Right lobe of liver (tissue), 6 donors: ENCODE results near the gene RIGI. TPM values are rescaled to one million over a fixed set of nuclear protein-coding genes. Genes with fewer than 3 reads are reported as not detected.

Experiments
- ATAC-seq, 4 donors: fragments of 200-7000 bp; cut with Tn5 transposase; one replicate each; pipeline ENCODE4 v1.9.1; 2020; ENCODE audit warnings: mild to moderate bottlenecking in 4 of 4, moderate library complexity in 4 of 4
- DNase-seq, 3 donors: peaks; one replicate each; pipeline ENCODE4 v3.0.0-alpha.2; 2020
- H3K27ac ChIP-seq, 3 donors: fragments of 200-600 bp; one replicate each; pipeline ENCODE4 v1.8.0; 2022
- H3K27me3 ChIP-seq, 2 donors: fragments of 200-600 bp; one replicate each; pipeline ENCODE4 v1.8.0; 2022
- H3K36me3 ChIP-seq, 4 donors: fragments of 200-600 bp; sonication (generic) in 1 of 4; one replicate each; pipeline versions ENCODE4 v1.5.1 to v1.8.0; 2017 to 2022; ENCODE audit warnings: control low read depth in 1 of 4
- H3K4me1 ChIP-seq, 4 donors: fragments of 200-600 bp; sonication (generic) in 1 of 4; one replicate each; pipeline versions ENCODE4 v1.5.1 to v1.8.0; 2017 to 2022; ENCODE audit warnings: control low read depth in 1 of 4
- H3K4me3 ChIP-seq, 3 donors: fragments of 200-600 bp; one replicate each; pipeline ENCODE4 v1.8.0; 2022
- H3K9me3 ChIP-seq, 4 donors: fragments of 200-600 bp; sonication (generic) in 1 of 4; one replicate each; pipeline versions ENCODE4 v1.5.1 to v1.8.0; 2017 to 2022; ENCODE audit warnings: control low read depth in 1 of 4
- CTCF ChIP-seq, 4 donors: fragments of 200-600 bp in 3 of 4; fragments of 450-650 bp in 1 of 4; IDR thresholded peaks; one replicate each; pipeline versions ENCODE4 v1.5.1 to v1.8.0; 2016 to 2022; ENCODE audit warnings: antibody characterized with exemption in 4 of 4, mild to moderate bottlenecking in 2 of 4
- POLR2A ChIP-seq: fragments of 450-650 bp; IDR thresholded peaks from one replicate; pipeline ENCODE4 v1.6.1; 2017; ENCODE audit warnings: antibody characterized with exemption, mild to moderate bottlenecking
- WGBS: methylation state at CpG from one replicate; pipeline ENCODE4 v1.1.6; 2018; ENCODE audit warnings: low coverage, low lambda C conversion rate; ENCODE audit not compliant: insufficient coverage; ENCODE audit errors: missing lambda C conversion rate; 5-methylcytosine and 5-hydroxymethylcytosine counted together
- intact Hi-C, 2 donors: fragments of 100-400 bp; cut with DNase I; formaldehyde crosslinking; loops; one replicate each; pipeline versions ENCODE4 v1.11.2 to v1.14.1; 2022
- total RNA-seq, 6 experiments: library from RNA; depleted of rRNA in 2 of 6; stranded (reverse); fragments of >200 nt in 2 of 6; fragmentation: NEBNext Ultra II Directional in 3 of 6; extraction: Animal tissue kit (Norgen Biotek cat#: 25700) in 3 of 6; gene quantifications; one replicate each; pipeline versions ENCODE4 v1.1.0 to v1.2.4, GENCODE V29; 2016 to 2023
- donor health status: DM: no; HTN: yes; CAD: no.
- donor health status: DM: no; HTN: no; CAD: no.
- donor health status: DM: no; HTN: no; CAD: no.
- donor health status: DM: no; HTN: yes; CAD: no.
- donor health status: DM: no; HTN: yes; CAD: no.

RIGI gene
- total RNA-seq, 6 experiments from 2014 or later = 2.7 to 6.1 (median 4.8) TPM

GRCh38 chr9:32516241-32516640 lies 9.8 kb downstream of the RIGI start:
- ATAC-seq (no peak), DNase-seq (no peak)
- no peaks in the 10 kb centered on the region for H3K36me3 ChIP-seq
- no peak overlapping the region for H3K4me3 ChIP-seq
- H3K4me1 ChIP-seq = no peaks in the 10 kb centered on the region
- H3K9me3 ChIP-seq = no peaks in the 10 kb centered on the region
- no peak overlapping the region for H3K27ac ChIP-seq
- no peak for TF ChIP-seq CTCF (IDR thresholded peaks at IDR 0.05)
- no peak for TF ChIP-seq POLR2A
- intact Hi-C loops = no loop called here
- no peaks in the 10 kb centered on the region for H3K27me3 ChIP-seq

DNA sequence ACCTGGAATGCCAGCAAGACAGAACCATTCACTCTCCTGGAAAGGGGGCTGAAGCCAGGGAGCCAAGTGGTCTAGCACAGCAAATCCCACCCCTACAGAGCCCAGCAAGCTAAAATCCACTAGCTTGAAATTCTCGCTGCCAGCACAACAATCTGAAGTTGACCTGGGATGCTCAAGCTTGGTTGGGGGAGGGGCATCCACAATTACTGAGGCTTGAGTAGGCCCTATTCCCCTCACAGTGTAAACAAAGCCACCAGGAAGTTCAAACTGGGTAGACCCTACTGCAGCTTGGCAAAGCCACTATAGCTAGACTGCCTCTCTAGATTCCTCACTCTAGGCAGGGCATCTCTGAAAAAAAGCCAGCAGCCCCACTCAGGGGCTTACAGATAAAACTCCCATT lies 17.3 kb downstream of the RIGI start:
- H3K27ac ChIP-seq = no peak overlapping the region
- DNase-seq (no peak), ATAC-seq (no peak)
- no peaks in the 10 kb centered on the region for H3K27me3 ChIP-seq
- TF ChIP-seq CTCF (IDR thresholded peaks at IDR 0.05) (no peak), POLR2A (no peak)
- no peaks in the 10 kb centered on the region for H3K4me1 ChIP-seq
- H3K36me3 ChIP-seq = no peaks in the 10 kb centered on the region
- no peaks in the 10 kb centered on the region for H3K9me3 ChIP-seq
- no CpG with 5 or more reads among the region's 1 CpG for WGBS
- no peak overlapping the region for H3K4me3 ChIP-seq
- intact Hi-C loops = no loop called here

DNA sequence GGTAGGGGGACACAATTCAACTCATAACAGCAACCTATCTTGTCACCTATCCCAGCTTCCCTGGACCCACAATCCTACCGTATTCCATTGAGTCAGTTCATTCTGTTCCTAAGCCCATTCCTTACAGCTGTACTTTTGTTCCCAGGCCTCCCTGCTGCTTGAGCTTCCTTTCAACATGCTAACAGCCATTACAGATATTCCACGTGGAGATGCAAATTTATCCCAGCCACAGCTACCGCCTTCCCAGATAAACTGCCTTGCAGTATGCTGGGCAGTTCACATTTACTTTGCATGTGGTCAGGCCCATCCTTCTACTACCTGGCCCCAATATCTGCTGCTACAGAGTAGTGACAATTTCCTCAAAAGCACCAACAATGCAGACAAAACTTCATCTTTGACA lies 23.0 kb downstream of the RIGI start:
- H3K27ac ChIP-seq = no peak overlapping the region
- TF ChIP-seq POLR2A = no peak
- no peak for TF ChIP-seq CTCF (IDR thresholded peaks at IDR 0.05)
- 55% methylated on average over 2 of the region's 3 CpGs for WGBS
- H3K36me3 ChIP-seq = peaks cover 0 to 6% (median under 1%) of the 10 kb centered on the region in 4 donors
- H3K9me3 ChIP-seq = no peaks in the 10 kb centered on the region
- H3K27me3 ChIP-seq = no peaks in the 10 kb centered on the region
- DNase-seq (no peak), ATAC-seq (no peak)
- intact Hi-C loops = no loop called here
- H3K4me1 ChIP-seq = no peaks in the 10 kb centered on the region
- no peak overlapping the region for H3K4me3 ChIP-seq

DNA sequence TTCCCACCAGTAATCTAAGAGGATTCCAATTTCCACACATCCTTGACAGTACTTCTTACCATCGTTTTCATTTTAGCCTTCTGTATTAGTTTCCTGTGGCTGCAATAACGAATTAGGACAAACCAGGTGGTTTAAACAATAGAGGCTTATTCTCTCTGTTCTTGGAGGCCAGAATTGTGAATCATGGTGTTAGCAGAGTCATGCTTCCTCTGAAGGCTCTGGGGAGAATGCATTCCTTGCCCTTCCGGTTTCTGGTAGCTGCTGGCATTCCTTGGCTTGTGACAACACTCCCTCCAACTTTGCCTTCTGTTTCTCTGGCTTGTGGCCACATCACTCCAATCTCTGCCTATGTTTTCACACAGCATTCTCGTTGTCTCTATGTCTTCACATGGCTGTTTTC lies 23.5 kb downstream of the RIGI start:
- ATAC-seq (no peak), DNase-seq (no peak)
- Histone ChIP-seq H3K27me3 (no peaks in the 10 kb centered on the region), H3K4me1 (no peaks in the 10 kb centered on the region), H3K9me3 (no peaks in the 10 kb centered on the region), H3K36me3 (peaks cover 0 to 6% (median 1%) of the 10 kb centered on the region in 4 donors), H3K27ac (no peak overlapping the region), H3K4me3 (no peak overlapping the region)
- intact Hi-C loops = no loop called here
- TF ChIP-seq POLR2A = no peak
- no peak for TF ChIP-seq CTCF (IDR thresholded peaks at IDR 0.05)
- WGBS = 93% methylated on average over 3 of the region's 4 CpGs

- DNase-seq = no peak
- intact Hi-C loops = no loop called here
- no peaks in the 10 kb centered on the region for H3K27me3 ChIP-seq
- H3K9me3 ChIP-seq = no peaks in the 10 kb centered on the region
- H3K4me1 ChIP-seq = no peaks in the 10 kb centered on the region
- ATAC-seq = no peak
- TF ChIP-seq CTCF (IDR thresholded peaks at IDR 0.05) = no peak
- TF ChIP-seq POLR2A = no peak
- no peak overlapping the region for H3K4me3 ChIP-seq
- no peak overlapping the region for H3K27ac ChIP-seq
- 82% methylated on average over 1 of the region's 1 CpG for WGBS
- H3K36me3 ChIP-seq = peaks cover 0 to 6% (median 1%) of the 10 kb centered on the region in 4 donors
Measured at GRCh38 chr9:32501868-32502267, 24.1 kb downstream of the RIGI start.
